NCI-H128 (cell line): ENCODE data around the gene RNF13.
"Not testable (repeated sequence)": the region's sequence is repeated elsewhere in the genome, so short reads cannot be mapped to it uniquely, and the experiment has no call there.

Experiments used
- DNase-seq: peaks from one replicate; lab custom pipeline; 2025; ENCODE audit not compliant: unreplicated experiment; lab: John Stamatoyannopoulos, UW

Gene RNF13

GRCh38 chr3:149839469-149839868 is 26.5 kb downstream of the RNF13 start:
- not testable (repeated sequence) for DNase-seq

GRCh38 chr3:149839896-149840295 is 26.9 kb downstream of the RNF13 start:
- DNase-seq: no peak

GRCh38 chr3:149843502-149843901 is 30.5 kb downstream of the RNF13 start:
- no peak for DNase-seq

GRCh38 chr3:149844091-149844490 is 31.1 kb downstream of the RNF13 start:
- no peak for DNase-seq

- no peak for DNase-seq
Measured at GRCh38 chr3:149845570-149846244, 32.7 kb downstream of the RNF13 start.

- DNase-seq: no peak
Measured at GRCh38 chr3:149848238-149848637, 35.2 kb downstream of the RNF13 start.

GRCh38 chr3:149848688-149849087 is 35.7 kb downstream of the RNF13 start:
- no peak for DNase-seq

GRCh38 chr3:149850787-149851584 is 38.0 kb downstream of the RNF13 start:
- no peak for DNase-seq

GRCh38 chr3:149858911-149859310 is 45.9 kb downstream of the RNF13 start:
- DNase-seq: no peak

GRCh38 chr3:149860881-149861280 is 47.9 kb downstream of the RNF13 start:
- no peak for DNase-seq

GRCh38 chr3:149867563-149867962 is 54.5 kb downstream of the RNF13 start:
- DNase-seq: no peak

GRCh38 chr3:149871855-149872254 is 58.8 kb downstream of the RNF13 start:
- no peak for DNase-seq

GRCh38 chr3:149872589-149872988 is 59.6 kb downstream of the RNF13 start:
- DNase-seq: no peak

- DNase-seq: no peak
Measured at GRCh38 chr3:149877668-149878067, 64.7 kb downstream of the RNF13 start.

- no peak for DNase-seq
Measured at GRCh38 chr3:149879872-149880271, 66.9 kb downstream of the RNF13 start.

- no peak for DNase-seq
Measured at GRCh38 chr3:149881879-149882278, 68.9 kb downstream of the RNF13 start.

- no peak for DNase-seq
Measured at GRCh38 chr3:149883134-149883533, 70.1 kb downstream of the RNF13 start.

- DNase-seq: not testable (repeated sequence)
Measured at GRCh38 chr3:149883860-149884259, 70.8 kb downstream of the RNF13 start.

GRCh38 chr3:149884848-149885247 is 71.8 kb downstream of the RNF13 start:
- DNase-seq: not testable (repeated sequence)

- DNase-seq: no peak
Measured at GRCh38 chr3:149886957-149887356, 73.9 kb downstream of the RNF13 start.

- DNase-seq: no peak
Measured at GRCh38 chr3:149891621-149892020, 78.6 kb downstream of the RNF13 start.

- no peak for DNase-seq
Measured at GRCh38 chr3:149892371-149892770, 79.4 kb downstream of the RNF13 start.
